Measurements from ENCODE around the gene TUT4.
"Not testable (repeated sequence)": the region's sequence is repeated elsewhere in the genome, so short reads cannot be mapped to it uniquely, and the experiment has no call there.

Gene TUT4

GRCh38 chr1:52588535-52588934, 35.6 kb upstream of the TUT4 start:
- no peak overlapping the region for H3K4me3 ChIP-seq (ENCODE audit: low read depth, low read length)
- H3K27ac ChIP-seq = no peak overlapping the region
- TF ChIP-seq, protein P1, sequence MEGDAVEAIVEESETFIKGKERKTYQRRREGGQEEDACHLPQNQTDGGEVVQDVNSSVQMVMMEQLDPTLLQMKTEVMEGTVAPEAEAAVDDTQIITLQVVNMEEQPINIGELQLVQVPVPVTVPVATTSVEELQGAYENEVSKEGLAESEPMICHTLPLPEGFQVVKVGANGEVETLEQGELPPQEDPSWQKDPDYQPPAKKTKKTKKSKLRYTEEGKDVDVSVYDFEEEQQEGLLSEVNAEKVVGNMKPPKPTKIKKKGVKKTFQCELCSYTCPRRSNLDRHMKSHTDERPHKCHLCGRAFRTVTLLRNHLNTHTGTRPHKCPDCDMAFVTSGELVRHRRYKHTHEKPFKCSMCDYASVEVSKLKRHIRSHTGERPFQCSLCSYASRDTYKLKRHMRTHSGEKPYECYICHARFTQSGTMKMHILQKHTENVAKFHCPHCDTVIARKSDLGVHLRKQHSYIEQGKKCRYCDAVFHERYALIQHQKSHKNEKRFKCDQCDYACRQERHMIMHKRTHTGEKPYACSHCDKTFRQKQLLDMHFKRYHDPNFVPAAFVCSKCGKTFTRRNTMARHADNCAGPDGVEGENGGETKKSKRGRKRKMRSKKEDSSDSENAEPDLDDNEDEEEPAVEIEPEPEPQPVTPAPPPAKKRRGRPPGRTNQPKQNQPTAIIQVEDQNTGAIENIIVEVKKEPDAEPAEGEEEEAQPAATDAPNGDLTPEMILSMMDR (IDR thresholded peaks at IDR 0.05; ENCODE audit: low read depth, low read length, missing control alignments) = no peak
- DNase-seq = no peak
- H3K36me3 ChIP-seq (replicated peaks) = no peaks in the 10 kb centered on the region
- H3K27me3 ChIP-seq (replicated peaks) = no peaks in the 10 kb centered on the region
- in situ Hi-C loops (cut with HindIII; ENCODE audit: low pct_ligation_motif_present, low sequenced_read_pairs) = no loop called here

DNA sequence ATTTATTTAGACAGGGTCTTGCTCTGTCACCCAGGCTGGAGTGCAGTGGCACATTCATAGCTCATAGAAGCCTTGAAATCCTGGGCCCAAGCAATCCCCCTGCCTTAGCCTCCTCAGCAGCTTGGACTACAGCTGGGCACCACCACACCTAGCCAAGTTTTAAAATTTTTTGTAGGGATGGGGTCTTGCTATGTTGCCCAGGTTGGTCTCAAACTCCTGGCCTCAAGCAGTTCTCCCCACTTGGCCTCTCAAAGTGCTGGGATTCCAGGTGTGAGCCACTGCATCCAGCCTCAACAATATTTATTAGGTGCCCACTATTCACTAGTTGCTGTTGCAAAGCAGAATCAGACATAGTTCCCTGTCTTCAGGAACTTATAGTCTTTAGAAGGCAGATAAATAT, 35.1 kb upstream of the TUT4 start:
- Histone ChIP-seq H3K36me3 (replicated peaks) (no peaks in the 10 kb centered on the region), H3K27me3 (replicated peaks) (no peaks in the 10 kb centered on the region), H3K4me3 (ENCODE audit: low read depth, low read length) (no peak overlapping the region), H3K27ac (no peak overlapping the region)
- no peak for DNase-seq
- TF ChIP-seq, protein P1 (IDR thresholded peaks at IDR 0.05; ENCODE audit: low read depth, low read length, missing control alignments) = no peak
- in situ Hi-C loops (cut with HindIII; ENCODE audit: low pct_ligation_motif_present, low sequenced_read_pairs) = no loop called here

DNA sequence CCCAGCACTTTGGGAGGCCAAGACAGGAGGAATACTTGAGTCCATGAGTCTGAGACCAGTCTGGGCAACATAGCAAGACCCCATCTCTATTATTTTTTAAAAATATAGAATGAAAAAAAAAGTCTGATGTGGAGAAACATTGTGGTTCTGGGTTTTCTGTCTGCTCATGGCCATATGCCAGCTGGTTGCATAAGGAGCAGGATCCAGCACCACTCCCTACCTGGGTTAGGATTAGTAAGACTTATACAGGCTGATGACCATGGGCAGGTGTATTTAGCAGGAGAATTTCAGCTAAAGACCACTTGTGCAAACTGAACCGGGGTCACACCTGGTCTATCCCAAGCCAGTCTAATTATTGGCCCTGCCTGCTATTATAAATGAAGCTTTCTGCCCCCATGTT, 32.6 kb upstream of the TUT4 start:
- TF ChIP-seq, protein P1 (IDR thresholded peaks at IDR 0.05; ENCODE audit: low read depth, low read length, missing control alignments) = no peak
- in situ Hi-C loops (cut with HindIII; ENCODE audit: low pct_ligation_motif_present, low sequenced_read_pairs) = no loop called here
- no peaks in the 10 kb centered on the region for H3K27me3 ChIP-seq (replicated peaks)
- H3K4me3 ChIP-seq (ENCODE audit: low read depth, low read length) = no peak overlapping the region
- no peak for DNase-seq
- no peaks in the 10 kb centered on the region for H3K36me3 ChIP-seq (replicated peaks)
- no peak overlapping the region for H3K27ac ChIP-seq

- Histone ChIP-seq H3K36me3 (replicated peaks) (no peaks in the 10 kb centered on the region), H3K4me3 (ENCODE audit: low read depth, low read length) (no peak overlapping the region), H3K27me3 (replicated peaks) (no peaks in the 10 kb centered on the region), H3K27ac (no peak overlapping the region)
- DNase-seq = no peak
- in situ Hi-C loops (cut with HindIII; ENCODE audit: low pct_ligation_motif_present, low sequenced_read_pairs) = no loop called here
- TF ChIP-seq, protein P1 (IDR thresholded peaks at IDR 0.05; ENCODE audit: low read depth, low read length, missing control alignments) = no peak
These were observed 29.3 kb upstream of the TUT4 start for GRCh38 chr1:52582116-52582696.

GRCh38 chr1:52580283-52580682, 27.4 kb upstream of the TUT4 start:
- Histone ChIP-seq H3K27ac (no peak overlapping the region), H3K36me3 (replicated peaks) (no peaks in the 10 kb centered on the region), H3K4me3 (ENCODE audit: low read depth, low read length) (no peak overlapping the region), H3K27me3 (replicated peaks) (no peaks in the 10 kb centered on the region)
- DNase-seq = no peak
- TF ChIP-seq, protein P1 (IDR thresholded peaks at IDR 0.05; ENCODE audit: low read depth, low read length, missing control alignments) = no peak
- in situ Hi-C loops (cut with HindIII; ENCODE audit: low pct_ligation_motif_present, low sequenced_read_pairs) = no loop called here

- DNase-seq = no peak
- Histone ChIP-seq H3K4me3 (ENCODE audit: low read depth, low read length) (no peak overlapping the region), H3K27me3 (replicated peaks) (no peaks in the 10 kb centered on the region), H3K27ac (no peak overlapping the region), H3K36me3 (replicated peaks) (no peaks in the 10 kb centered on the region)
- TF ChIP-seq, protein P1 (IDR thresholded peaks at IDR 0.05; ENCODE audit: low read depth, low read length, missing control alignments) = no peak
- in situ Hi-C loops (cut with HindIII; ENCODE audit: low pct_ligation_motif_present, low sequenced_read_pairs) = no loop called here
These were observed 26.5 kb upstream of the TUT4 start for GRCh38 chr1:52579415-52579814.

DNA sequence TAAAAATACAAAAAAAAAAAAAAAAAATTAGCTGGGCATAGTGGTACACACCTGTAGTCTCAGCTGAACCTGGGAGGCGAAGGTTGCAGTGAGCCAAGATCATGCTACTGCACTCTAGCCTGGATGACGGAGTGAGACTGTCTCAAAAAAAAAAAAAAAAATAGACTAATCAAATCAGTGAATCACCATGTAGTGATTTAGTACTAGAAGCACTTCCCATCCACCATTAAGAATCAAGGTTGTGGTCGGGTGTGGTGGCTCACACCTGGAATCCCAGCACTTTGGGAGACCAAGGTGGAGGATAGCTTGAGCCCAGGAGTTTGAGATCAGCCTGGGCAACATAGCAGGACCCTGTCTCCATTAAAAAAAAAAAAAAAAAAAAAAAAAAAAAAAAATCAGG, 25.2 kb upstream of the TUT4 start:
- H3K4me3 ChIP-seq (ENCODE audit: low read depth, low read length); H3K27ac ChIP-seq; H3K36me3 ChIP-seq (replicated peaks); DNase-seq; in situ Hi-C loops (cut with HindIII; ENCODE audit: low pct_ligation_motif_present, low sequenced_read_pairs); H3K27me3 ChIP-seq (replicated peaks): not testable (repeated sequence)

All from brain microvascular endothelial cell (primary cell).